ENCODE data around the gene NCAM2. TPM values are rescaled to one million over a fixed set of nuclear protein-coding genes. Genes with fewer than 3 reads are reported as not detected.

Gene NCAM2
- total RNA-seq, 2 donors from 2014 or later, result 1.8 to 2.3 TPM

DNA sequence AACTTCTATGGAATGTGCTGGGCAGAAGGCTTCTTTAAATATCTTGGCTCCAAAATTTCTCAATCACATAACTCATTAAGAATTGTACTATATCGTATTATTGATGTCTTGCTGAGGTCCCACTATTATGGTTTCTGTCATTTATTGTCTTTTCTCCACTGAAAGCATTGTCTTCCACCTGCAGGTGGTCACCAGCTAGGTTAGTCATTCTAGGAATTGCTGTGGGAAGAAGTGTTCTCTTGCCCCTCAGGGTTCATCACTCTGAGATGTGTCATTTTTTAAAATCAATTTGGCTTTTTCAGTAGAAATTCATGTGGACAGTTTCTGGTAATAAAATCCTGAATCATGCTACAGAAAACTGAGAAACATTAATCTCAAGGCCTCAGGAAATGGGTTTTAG is 66.1 kb downstream of the NCAM2 start:
- no peak for DNase-seq (ENCODE audit: low spot score)

DNA sequence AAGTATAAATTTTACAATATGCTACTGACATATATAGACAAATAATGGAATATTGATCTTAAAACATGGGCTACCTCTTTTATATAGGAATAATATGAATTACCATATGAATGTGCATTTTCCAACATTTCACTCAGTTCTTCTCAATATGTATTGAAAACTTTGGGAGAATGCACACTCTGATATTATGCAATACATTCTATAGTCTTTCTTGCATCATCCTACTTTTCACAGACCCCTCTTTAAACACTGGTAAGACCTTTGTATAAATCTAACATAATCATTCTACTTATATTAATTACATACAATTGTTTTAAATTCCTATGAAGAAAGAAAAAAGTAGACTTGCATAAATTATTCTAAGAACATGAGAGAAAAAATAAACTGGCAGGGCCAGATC is 69.2 kb downstream of the NCAM2 start:
- Histone ChIP-seq H3K27ac (no peak overlapping the region), H3K4me1 (no peaks in the 10 kb centered on the region), H3K36me3 (no peaks in the 10 kb centered on the region), H3K27me3 (no peaks in the 10 kb centered on the region), H3K9me3 (no peaks in the 10 kb centered on the region), H3K4me3 (no peak overlapping the region)
- TF ChIP-seq, protein P1, sequence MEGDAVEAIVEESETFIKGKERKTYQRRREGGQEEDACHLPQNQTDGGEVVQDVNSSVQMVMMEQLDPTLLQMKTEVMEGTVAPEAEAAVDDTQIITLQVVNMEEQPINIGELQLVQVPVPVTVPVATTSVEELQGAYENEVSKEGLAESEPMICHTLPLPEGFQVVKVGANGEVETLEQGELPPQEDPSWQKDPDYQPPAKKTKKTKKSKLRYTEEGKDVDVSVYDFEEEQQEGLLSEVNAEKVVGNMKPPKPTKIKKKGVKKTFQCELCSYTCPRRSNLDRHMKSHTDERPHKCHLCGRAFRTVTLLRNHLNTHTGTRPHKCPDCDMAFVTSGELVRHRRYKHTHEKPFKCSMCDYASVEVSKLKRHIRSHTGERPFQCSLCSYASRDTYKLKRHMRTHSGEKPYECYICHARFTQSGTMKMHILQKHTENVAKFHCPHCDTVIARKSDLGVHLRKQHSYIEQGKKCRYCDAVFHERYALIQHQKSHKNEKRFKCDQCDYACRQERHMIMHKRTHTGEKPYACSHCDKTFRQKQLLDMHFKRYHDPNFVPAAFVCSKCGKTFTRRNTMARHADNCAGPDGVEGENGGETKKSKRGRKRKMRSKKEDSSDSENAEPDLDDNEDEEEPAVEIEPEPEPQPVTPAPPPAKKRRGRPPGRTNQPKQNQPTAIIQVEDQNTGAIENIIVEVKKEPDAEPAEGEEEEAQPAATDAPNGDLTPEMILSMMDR (IDR thresholded peaks at IDR 0.05), result no peak
- no peak for DNase-seq (ENCODE audit: low spot score)

More for the DNA sequence above, 66.1 kb downstream of the NCAM2 start:
- Histone ChIP-seq H3K27me3 (no peaks in the 10 kb centered on the region), H3K36me3 (no peaks in the 10 kb centered on the region), H3K4me3 (no peak overlapping the region), H3K4me1 (no peaks in the 10 kb centered on the region), H3K27ac (no peak overlapping the region), H3K9me3 (no peaks in the 10 kb centered on the region)
- TF ChIP-seq, protein P1 (IDR thresholded peaks at IDR 0.05), result no peak

DNA sequence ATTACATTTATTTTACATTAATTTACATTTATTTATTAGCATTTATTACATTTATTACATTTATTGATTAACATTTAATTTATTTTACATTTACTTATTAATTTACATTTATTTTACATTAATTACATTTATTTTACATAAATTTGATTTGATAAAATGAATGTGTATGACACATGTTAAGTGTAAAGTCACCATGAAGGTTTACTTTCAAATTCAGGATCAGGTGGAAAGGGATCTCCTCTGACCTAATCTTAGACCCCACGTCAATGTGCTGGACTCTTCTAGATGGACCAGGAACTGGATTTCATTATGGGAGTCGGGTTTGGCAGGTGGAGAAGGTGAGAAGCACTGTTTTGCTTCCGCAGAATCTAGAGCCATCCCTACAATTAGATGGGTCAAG is 76.1 kb downstream of the NCAM2 start:
- no peaks in the 10 kb centered on the region for H3K27me3 ChIP-seq

DNA sequence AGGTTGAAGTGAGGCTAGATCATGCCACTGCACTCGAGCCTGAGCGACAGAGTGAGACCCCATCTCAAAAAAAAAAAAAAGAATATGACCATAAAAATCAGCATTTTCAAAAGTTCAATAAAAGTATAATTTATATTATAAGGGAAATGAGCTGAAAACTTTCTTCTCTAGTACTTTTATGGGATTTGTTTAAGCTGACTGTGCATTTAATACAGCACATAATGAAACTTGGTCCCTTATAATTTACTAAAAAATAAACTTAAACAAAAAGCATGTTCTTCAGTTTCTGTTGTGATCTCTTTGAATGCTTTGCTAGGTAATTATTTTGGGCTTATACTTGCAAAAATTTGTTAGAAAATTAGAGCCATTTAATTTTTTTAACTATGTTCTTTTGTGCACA is 77.8 kb downstream of the NCAM2 start:
- no peaks in the 10 kb centered on the region for H3K27me3 ChIP-seq
- H3K36me3 ChIP-seq, result no peaks in the 10 kb centered on the region
- H3K27ac ChIP-seq, result no peak overlapping the region
- peaks cover 0 to 5% of the 10 kb centered on the region in 2 donors for H3K9me3 ChIP-seq
- no peaks in the 10 kb centered on the region for H3K4me1 ChIP-seq
- no peak overlapping the region for H3K4me3 ChIP-seq
- TF ChIP-seq, protein P1 (IDR thresholded peaks at IDR 0.05), result no peak
- DNase-seq (ENCODE audit: low spot score), result no peak

More for the DNA sequence above, 76.1 kb downstream of the NCAM2 start:
- TF ChIP-seq, protein P1 (IDR thresholded peaks at IDR 0.05), result no peak
- Histone ChIP-seq H3K4me3 (no peak overlapping the region), H3K4me1 (no peaks in the 10 kb centered on the region), H3K9me3 (peaks cover 0 to 5% of the 10 kb centered on the region in 2 donors), H3K27ac (no peak overlapping the region), H3K36me3 (no peaks in the 10 kb centered on the region)
- no peak for DNase-seq (ENCODE audit: low spot score)

DNA sequence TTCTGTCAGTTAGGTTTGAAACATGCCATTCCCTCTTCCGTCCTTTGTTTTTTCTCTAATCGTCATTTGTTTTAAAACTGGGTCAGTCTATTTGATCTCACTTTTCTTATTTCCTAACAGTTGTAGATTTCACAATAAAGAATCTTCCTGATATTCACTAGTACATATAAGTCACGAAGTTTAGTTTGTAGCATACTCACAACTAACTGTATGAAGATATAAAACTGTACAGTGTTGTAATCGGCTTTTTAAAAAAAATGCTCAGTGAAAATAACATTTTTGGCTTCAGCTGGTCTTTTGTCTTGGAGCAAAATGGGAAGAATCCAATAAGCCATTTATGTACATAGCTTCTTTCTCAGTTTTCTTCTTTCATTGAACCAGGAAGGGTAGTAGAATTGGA is 78.3 kb downstream of the NCAM2 start:
- no peak for DNase-seq (ENCODE audit: low spot score)
- H3K27ac ChIP-seq, result no peak overlapping the region
- H3K4me3 ChIP-seq, result no peak overlapping the region
- H3K4me1 ChIP-seq, result no peaks in the 10 kb centered on the region
- peaks cover 0 to 5% of the 10 kb centered on the region in 2 donors for H3K9me3 ChIP-seq
- H3K27me3 ChIP-seq, result no peaks in the 10 kb centered on the region
- TF ChIP-seq, protein P1 (IDR thresholded peaks at IDR 0.05), result no peak
- H3K36me3 ChIP-seq, result no peaks in the 10 kb centered on the region

DNA sequence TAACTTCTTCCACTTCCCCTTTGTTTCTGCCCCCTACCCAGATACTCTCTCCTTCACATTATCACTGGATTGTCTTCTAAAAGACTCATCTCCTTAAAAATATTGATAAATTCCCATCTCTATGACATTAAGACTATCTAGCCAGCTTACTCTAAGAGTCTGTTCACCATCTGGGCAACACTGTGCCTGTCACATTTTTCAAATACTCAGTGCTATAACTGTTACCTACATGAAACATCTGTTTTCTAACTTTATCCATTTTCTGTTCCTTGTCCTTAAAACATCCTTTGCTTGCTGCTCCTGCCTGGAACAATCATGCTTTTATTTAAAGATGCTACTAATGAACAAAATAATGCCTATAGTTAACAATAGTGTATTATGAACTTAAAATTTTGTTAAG is 81.4 kb downstream of the NCAM2 start:
- DNase-seq (ENCODE audit: low spot score), result no peak
- Histone ChIP-seq H3K4me1 (no peaks in the 10 kb centered on the region), H3K36me3 (no peaks in the 10 kb centered on the region), H3K27me3 (no peaks in the 10 kb centered on the region), H3K4me3 (no peak overlapping the region), H3K9me3 (peaks cover 0 to 4% of the 10 kb centered on the region in 2 donors), H3K27ac (no peak overlapping the region)
- TF ChIP-seq, protein P1 (IDR thresholded peaks at IDR 0.05), result no peak

All from right atrium auricular region (tissue), 2 donors.